Mesothelial cell of epicardium (in vitro differentiated cells): ENCODE data around the gene KIAA0319L. TPM values are rescaled to one million over a fixed set of nuclear protein-coding genes. Genes with fewer than 3 reads are reported as not detected.

ENCODE experiments used
- DNase-seq, 2 experiments: peaks; one replicate each; pipeline ENCODE4 v3.0.0; 2021; ENCODE audit warnings: low spot score in 2 of 2; ENCODE audit not compliant: unreplicated experiment in 2 of 2
- H3K27ac Mint-ChIP-seq: 2 replicates; pipeline ENCODE4 v1.8.0; 2021; ENCODE audit warnings: mixed read lengths
- H3K27me3 Mint-ChIP-seq: 2 replicates; pipeline ENCODE4 v1.8.0; 2021; ENCODE audit warnings: low read depth, mixed read lengths
- H3K36me3 Mint-ChIP-seq: 2 replicates; pipeline ENCODE4 v1.8.0; 2021; ENCODE audit warnings: mixed read lengths
- H3K4me1 Mint-ChIP-seq: 2 replicates; pipeline ENCODE4 v1.8.0; 2021; ENCODE audit warnings: mixed read lengths
- H3K4me3 Mint-ChIP-seq: 2 replicates; pipeline ENCODE4 v1.8.0; 2021; ENCODE audit warnings: mild to moderate bottlenecking, moderate library complexity, mixed read lengths
- H3K9me3 Mint-ChIP-seq: 2 replicates; pipeline ENCODE4 v1.8.0; 2021; ENCODE audit warnings: mixed read lengths
- CTCF ChIP-seq: fragments of 200-600 bp; sonication (generic); IDR thresholded peaks from one replicate; pipeline ENCODE4 v1.5.0; 2021; ENCODE audit warnings: antibody characterized with exemption; ENCODE audit not compliant: unreplicated experiment
- total RNA-seq: library from RNA; stranded (reverse); gene quantifications from 3 replicates; pipeline ENCODE4 v1.2.1, GENCODE V29; 2021

KIAA0319L gene
- total RNA-seq, 1 donor from 2014 or later = 72.5 TPM

GRCh38 chr1:35454616-35455015 lies 102.6 kb downstream of the KIAA0319L start:
- no peak for DNase-seq
- Mint-ChIP-seq H3K27ac (no peak overlapping the region), H3K27me3 (no peaks in the 10 kb centered on the region), H3K36me3 (peaks cover 10% of the 10 kb centered on the region), H3K4me1 (peaks cover 12% of the 10 kb centered on the region), H3K9me3 (no peaks in the 10 kb centered on the region), H3K4me3 (no peak overlapping the region)
- no peak for TF ChIP-seq CTCF

- no peaks in the 10 kb centered on the region for H3K9me3 Mint-ChIP-seq
- H3K4me3 Mint-ChIP-seq = no peak overlapping the region
- no peak for TF ChIP-seq CTCF
- H3K36me3 Mint-ChIP-seq = peaks cover 10% of the 10 kb centered on the region
- no peak overlapping the region for H3K27ac Mint-ChIP-seq
- H3K27me3 Mint-ChIP-seq = no peaks in the 10 kb centered on the region
- no peak for DNase-seq
- H3K4me1 Mint-ChIP-seq = peaks cover 12% of the 10 kb centered on the region
Observed at GRCh38 chr1:35454176-35454575, 103.0 kb downstream of the KIAA0319L start.

GRCh38 chr1:35453031-35453430 lies 104.2 kb downstream of the KIAA0319L start:
- H3K27ac Mint-ChIP-seq = no peak overlapping the region
- H3K27me3 Mint-ChIP-seq = no peaks in the 10 kb centered on the region
- no peak for DNase-seq
- H3K36me3 Mint-ChIP-seq = peaks cover 7% of the 10 kb centered on the region
- H3K4me3 Mint-ChIP-seq = no peak overlapping the region
- peaks cover 9% of the 10 kb centered on the region for H3K4me1 Mint-ChIP-seq
- H3K9me3 Mint-ChIP-seq = no peaks in the 10 kb centered on the region
- TF ChIP-seq CTCF = no peak

- peaks cover 9% of the 10 kb centered on the region for H3K4me1 Mint-ChIP-seq
- H3K4me3 Mint-ChIP-seq = no peak overlapping the region
- H3K27ac Mint-ChIP-seq = peak overlapping the region; percentile 60
- no peak for TF ChIP-seq CTCF
- no peak for DNase-seq
- no peaks in the 10 kb centered on the region for H3K27me3 Mint-ChIP-seq
- H3K36me3 Mint-ChIP-seq = peaks cover 10% of the 10 kb centered on the region
- no peaks in the 10 kb centered on the region for H3K9me3 Mint-ChIP-seq
Observed at GRCh38 chr1:35452106-35452774, 105.0 kb downstream of the KIAA0319L start.

GRCh38 chr1:35451125-35451528 lies 106.1 kb downstream of the KIAA0319L start:
- peaks cover 11% of the 10 kb centered on the region for H3K36me3 Mint-ChIP-seq
- no peak overlapping the region for H3K27ac Mint-ChIP-seq
- TF ChIP-seq CTCF = peak; percentile 56
- peaks cover 9% of the 10 kb centered on the region for H3K4me1 Mint-ChIP-seq
- H3K27me3 Mint-ChIP-seq = no peaks in the 10 kb centered on the region
- no peak overlapping the region for H3K4me3 Mint-ChIP-seq
- no peaks in the 10 kb centered on the region for H3K9me3 Mint-ChIP-seq
- peak; percentile 42 to 81 for DNase-seq
